GM18867 (cell line): ENCODE results near the gene ADAMTS16.
A peak's percentile ranks its signal among the peaks of the same experiment; 100 is the strongest.

ENCODE experiments used
- ATAC-seq: cut with Tn5 transposase; IDR thresholded peaks from one replicate; pipeline ENCODE4 v1.9.1; 2021; ENCODE audit warnings: mild to moderate bottlenecking, moderate library complexity; ENCODE audit not compliant: unreplicated experiment

The ADAMTS16 gene

GRCh38 chr5:5339257-5339656, 199.1 kb downstream of the ADAMTS16 start:
- ATAC-seq, result no peak

GRCh38 chr5:5340206-5340729, 200.1 kb downstream of the ADAMTS16 start:
- no peak for ATAC-seq

GRCh38 chr5:5341531-5342292, 201.6 kb downstream of the ADAMTS16 start:
- ATAC-seq, result no peak

- ATAC-seq, result no peak
Observed at GRCh38 chr5:5342784-5343183, 202.7 kb downstream of the ADAMTS16 start.

GRCh38 chr5:5343568-5343967, 203.4 kb downstream of the ADAMTS16 start:
- ATAC-seq, result no peak

GRCh38 chr5:5344051-5344571, 204.0 kb downstream of the ADAMTS16 start:
- no peak for ATAC-seq

- no peak for ATAC-seq
Observed at GRCh38 chr5:5344606-5345005, 204.5 kb downstream of the ADAMTS16 start.

- ATAC-seq, result no peak
Observed at GRCh38 chr5:5347442-5347841, 207.3 kb downstream of the ADAMTS16 start.

GRCh38 chr5:5348135-5348534, 208.0 kb downstream of the ADAMTS16 start:
- no peak for ATAC-seq

GRCh38 chr5:5348576-5348975, 208.4 kb downstream of the ADAMTS16 start:
- ATAC-seq, result no peak

- no peak for ATAC-seq
Observed at GRCh38 chr5:5350101-5350500, 210.0 kb downstream of the ADAMTS16 start.

- ATAC-seq, result no peak
Observed at GRCh38 chr5:5351288-5351979, 211.3 kb downstream of the ADAMTS16 start.

- no peak for ATAC-seq
Observed at GRCh38 chr5:5352675-5353074, 212.5 kb downstream of the ADAMTS16 start.

- no peak for ATAC-seq
Observed at GRCh38 chr5:5353681-5354080, 213.6 kb downstream of the ADAMTS16 start.

- no peak for ATAC-seq
Observed at GRCh38 chr5:5356765-5357164, 216.6 kb downstream of the ADAMTS16 start.

GRCh38 chr5:5359618-5360017, 219.5 kb downstream of the ADAMTS16 start:
- ATAC-seq, result no peak

- ATAC-seq, result no peak
Observed at GRCh38 chr5:5360363-5360940, 220.3 kb downstream of the ADAMTS16 start.

- ATAC-seq, result no peak
Observed at GRCh38 chr5:5360941-5361520, 220.9 kb downstream of the ADAMTS16 start.

- ATAC-seq, result no peak
Observed at GRCh38 chr5:5363045-5363444, 222.9 kb downstream of the ADAMTS16 start.

GRCh38 chr5:5364932-5365331, 224.8 kb downstream of the ADAMTS16 start:
- peak; percentile 75 for ATAC-seq

GRCh38 chr5:5367739-5368138, 227.6 kb downstream of the ADAMTS16 start:
- no peak for ATAC-seq
